Measurements from ENCODE around the gene SLIT3.

DNA sequence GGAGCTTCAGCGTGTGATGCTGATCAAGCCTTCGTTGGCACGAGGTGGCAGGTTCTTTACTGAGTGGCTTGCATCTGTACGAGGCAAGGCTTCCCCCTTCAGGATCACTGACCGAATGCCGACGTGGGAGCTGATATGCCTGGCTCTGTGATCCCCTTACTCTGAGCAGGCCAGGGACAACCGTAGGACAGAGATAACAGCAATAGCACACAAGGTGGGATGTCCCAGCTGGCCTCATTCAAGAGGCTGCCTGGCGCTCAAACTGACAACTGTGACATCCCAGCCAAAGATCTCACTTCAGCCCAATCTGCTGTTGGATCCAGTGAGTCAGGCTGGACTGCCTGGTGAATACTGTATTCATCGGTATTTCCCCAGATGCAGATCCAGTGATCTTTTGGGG, 522.4 kb downstream of the SLIT3 start:
- TF ChIP-seq EZH2 (IDR thresholded peaks at IDR 0.05; ENCODE audit: borderline replicate concordance, low read depth, low read length, severe bottlenecking) = no peak
- TF ChIP-seq, protein P1, sequence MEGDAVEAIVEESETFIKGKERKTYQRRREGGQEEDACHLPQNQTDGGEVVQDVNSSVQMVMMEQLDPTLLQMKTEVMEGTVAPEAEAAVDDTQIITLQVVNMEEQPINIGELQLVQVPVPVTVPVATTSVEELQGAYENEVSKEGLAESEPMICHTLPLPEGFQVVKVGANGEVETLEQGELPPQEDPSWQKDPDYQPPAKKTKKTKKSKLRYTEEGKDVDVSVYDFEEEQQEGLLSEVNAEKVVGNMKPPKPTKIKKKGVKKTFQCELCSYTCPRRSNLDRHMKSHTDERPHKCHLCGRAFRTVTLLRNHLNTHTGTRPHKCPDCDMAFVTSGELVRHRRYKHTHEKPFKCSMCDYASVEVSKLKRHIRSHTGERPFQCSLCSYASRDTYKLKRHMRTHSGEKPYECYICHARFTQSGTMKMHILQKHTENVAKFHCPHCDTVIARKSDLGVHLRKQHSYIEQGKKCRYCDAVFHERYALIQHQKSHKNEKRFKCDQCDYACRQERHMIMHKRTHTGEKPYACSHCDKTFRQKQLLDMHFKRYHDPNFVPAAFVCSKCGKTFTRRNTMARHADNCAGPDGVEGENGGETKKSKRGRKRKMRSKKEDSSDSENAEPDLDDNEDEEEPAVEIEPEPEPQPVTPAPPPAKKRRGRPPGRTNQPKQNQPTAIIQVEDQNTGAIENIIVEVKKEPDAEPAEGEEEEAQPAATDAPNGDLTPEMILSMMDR (IDR thresholded peaks at IDR 0.05; ENCODE audit: extremely low read depth in 1 of 2, insufficient read depth in 1 of 2, low read depth in 1 of 2, low read length in 2 of 2) = no peak
- TF ChIP-seq POLR2A (IDR thresholded peaks at IDR 0.05; ENCODE audit: low read depth, low read length) = no peak
- no peak for TF ChIP-seq MYC (IDR thresholded peaks at IDR 0.05; ENCODE audit: low read depth, low read length)
- no peak for TF ChIP-seq POLR2AphosphoS5 (IDR thresholded peaks at IDR 0.05; ENCODE audit: insufficient read depth, low read depth, low read length)
- TF ChIP-seq, protein P2, sequence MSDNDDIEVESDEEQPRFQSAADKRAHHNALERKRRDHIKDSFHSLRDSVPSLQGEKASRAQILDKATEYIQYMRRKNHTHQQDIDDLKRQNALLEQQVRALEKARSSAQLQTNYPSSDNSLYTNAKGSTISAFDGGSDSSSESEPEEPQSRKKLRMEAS (IDR thresholded peaks at IDR 0.05; ENCODE audit: insufficient read depth, insufficient read length) = no peak
- TF ChIP-seq JUN (IDR thresholded peaks at IDR 0.05; ENCODE audit: borderline replicate concordance, insufficient read depth, insufficient read length, low read depth) = no peak
- TF ChIP-seq FOS (IDR thresholded peaks at IDR 0.05; ENCODE audit: borderline replicate concordance, insufficient read depth, low read length) = no peak
